ENCODE data around the gene ZNF276.

The ZNF276 gene

GRCh38 chr16:89712274-89712781, 9.0 kb upstream of the ZNF276 start:
- DNase-seq = peak; percentile 25

- DNase-seq = no peak
Observed at GRCh38 chr16:89716493-89716892, 4.8 kb upstream of the ZNF276 start.

GRCh38 chr16:89716916-89717687, 4.2 kb upstream of the ZNF276 start:
- no peak for DNase-seq

GRCh38 chr16:89717688-89718505, 3.4 kb upstream of the ZNF276 start:
- DNase-seq = no peak

- DNase-seq = peak; percentile 62
Observed at GRCh38 chr16:89720551-89720812, 855 bp upstream of the ZNF276 start.

GRCh38 chr16:89721546-89722391, 432 bp downstream of the ZNF276 start:
- peak; percentile 75 for DNase-seq

- peak; percentile 74 for DNase-seq
Observed at GRCh38 chr16:89722392-89723278, 1.3 kb downstream of the ZNF276 start.

- no peak for DNase-seq
Observed at GRCh38 chr16:89723279-89724250, 2.2 kb downstream of the ZNF276 start.

GRCh38 chr16:89727406-89728120, 6.2 kb downstream of the ZNF276 start:
- DNase-seq = no peak

GRCh38 chr16:89729293-89729692, 8.0 kb downstream of the ZNF276 start:
- DNase-seq = no peak

GRCh38 chr16:89729863-89730593, 8.7 kb downstream of the ZNF276 start:
- no peak for DNase-seq

GRCh38 chr16:89730610-89731234, 9.4 kb downstream of the ZNF276 start:
- DNase-seq = no peak

- DNase-seq = no peak
Observed at GRCh38 chr16:89732142-89732917, 11.0 kb downstream of the ZNF276 start.

GRCh38 chr16:89732918-89733242, 11.5 kb downstream of the ZNF276 start:
- DNase-seq = no peak

- DNase-seq = no peak
Observed at GRCh38 chr16:89733322-89733721, 12.0 kb downstream of the ZNF276 start.

GRCh38 chr16:89733792-89734191, 12.5 kb downstream of the ZNF276 start:
- DNase-seq = no peak

GRCh38 chr16:89736554-89736953, 15.2 kb downstream of the ZNF276 start:
- DNase-seq = no peak

- DNase-seq = no peak
Observed at GRCh38 chr16:89737341-89738071, 16.2 kb downstream of the ZNF276 start.

All from DMS53 (cell line).